Upper lobe of right lung (tissue), 1 donor: Measurements from ENCODE around the gene KCNMA1. TPM values are rescaled to one million over a fixed set of nuclear protein-coding genes. Genes with fewer than 3 reads are reported as not detected.
"Not testable (repeated sequence)": the region's sequence is repeated elsewhere in the genome, so short reads cannot be mapped to it uniquely, and the experiment has no call there.

Source experiments
- ATAC-seq: fragments of 200-7000 bp; cut with Tn5 transposase; one replicate; pipeline ENCODE4 v1.9.1; 2020; ENCODE audit warnings: mild to moderate bottlenecking, moderate library complexity
- DNase-seq: peaks from one replicate; pipeline ENCODE4 v3.0.0-alpha.2; 2020
- H3K27ac ChIP-seq: fragments of 200-600 bp; one replicate; pipeline ENCODE4 v1.8.0; 2022
- H3K27me3 ChIP-seq: fragments of 200-600 bp; one replicate; pipeline ENCODE4 v1.8.0; 2022; ENCODE audit warnings: mild to moderate bottlenecking
- H3K36me3 ChIP-seq: fragments of 200-600 bp; one replicate; pipeline ENCODE4 v1.8.0; 2022
- H3K4me1 ChIP-seq: fragments of 200-600 bp; one replicate; pipeline ENCODE4 v1.8.0; 2022
- H3K4me3 ChIP-seq: fragments of 200-600 bp; one replicate; pipeline ENCODE4 v1.8.0; 2022; ENCODE audit warnings: mild to moderate bottlenecking
- H3K9me3 ChIP-seq: fragments of 200-600 bp; one replicate; pipeline ENCODE4 v1.8.0; 2022
- intact Hi-C: fragments of 100-400 bp; cut with DNase I; formaldehyde crosslinking; loops from one replicate; pipeline ENCODE4 v1.11.0; 2022
- total RNA-seq: library from RNA; stranded (reverse); fragmentation: NEBNext Ultra II Directional; extraction: Animal tissue kit (Norgen Biotek cat#: 25700); gene quantifications from one replicate; pipeline ENCODE4 v1.2.1, GENCODE V29; 2021
- TF ChIP-seq, protein P1 (sequence below): fragments of 200-600 bp; IDR thresholded peaks from one replicate; pipeline ENCODE4 v1.8.0; 2022; ENCODE audit warnings: antibody characterized with exemption
- donor health status: DM: no; HTN: yes; CAD: no; lungs with severe emphysema.

Gene KCNMA1
- total RNA-seq, 1 donor from 2014 or later, result 26.3 TPM

DNA sequence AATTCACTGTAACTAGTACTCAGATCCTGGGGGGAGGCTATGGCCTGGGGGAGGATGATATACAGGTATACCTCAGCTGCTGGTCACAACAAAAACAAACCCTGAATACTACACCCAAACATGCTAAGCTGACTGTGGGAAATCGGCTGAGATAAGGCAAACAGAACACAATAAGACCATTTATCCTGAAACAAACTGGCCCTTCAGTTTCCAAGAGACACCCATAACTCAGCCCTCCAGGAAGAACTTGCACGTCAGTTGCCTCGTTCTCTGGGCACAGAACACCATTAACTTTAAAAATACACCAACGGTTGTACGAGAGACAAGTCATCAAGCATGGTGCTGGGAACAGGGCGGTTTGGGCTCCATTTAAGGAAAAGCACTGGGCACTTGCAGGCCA lies 24.1 kb upstream of the KCNMA1 start:
- intact Hi-C loops, result no loop called here
- no peak for DNase-seq
- Histone ChIP-seq H3K27me3 (peaks cover 6% of the 10 kb centered on the region), H3K4me1 (no peaks in the 10 kb centered on the region), H3K4me3 (no peak overlapping the region), H3K27ac (no peak overlapping the region), H3K36me3 (no peaks in the 10 kb centered on the region), H3K9me3 (peaks cover 6% of the 10 kb centered on the region)
- ATAC-seq, result no peak
- TF ChIP-seq, protein P1, sequence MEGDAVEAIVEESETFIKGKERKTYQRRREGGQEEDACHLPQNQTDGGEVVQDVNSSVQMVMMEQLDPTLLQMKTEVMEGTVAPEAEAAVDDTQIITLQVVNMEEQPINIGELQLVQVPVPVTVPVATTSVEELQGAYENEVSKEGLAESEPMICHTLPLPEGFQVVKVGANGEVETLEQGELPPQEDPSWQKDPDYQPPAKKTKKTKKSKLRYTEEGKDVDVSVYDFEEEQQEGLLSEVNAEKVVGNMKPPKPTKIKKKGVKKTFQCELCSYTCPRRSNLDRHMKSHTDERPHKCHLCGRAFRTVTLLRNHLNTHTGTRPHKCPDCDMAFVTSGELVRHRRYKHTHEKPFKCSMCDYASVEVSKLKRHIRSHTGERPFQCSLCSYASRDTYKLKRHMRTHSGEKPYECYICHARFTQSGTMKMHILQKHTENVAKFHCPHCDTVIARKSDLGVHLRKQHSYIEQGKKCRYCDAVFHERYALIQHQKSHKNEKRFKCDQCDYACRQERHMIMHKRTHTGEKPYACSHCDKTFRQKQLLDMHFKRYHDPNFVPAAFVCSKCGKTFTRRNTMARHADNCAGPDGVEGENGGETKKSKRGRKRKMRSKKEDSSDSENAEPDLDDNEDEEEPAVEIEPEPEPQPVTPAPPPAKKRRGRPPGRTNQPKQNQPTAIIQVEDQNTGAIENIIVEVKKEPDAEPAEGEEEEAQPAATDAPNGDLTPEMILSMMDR, result no peak

DNA sequence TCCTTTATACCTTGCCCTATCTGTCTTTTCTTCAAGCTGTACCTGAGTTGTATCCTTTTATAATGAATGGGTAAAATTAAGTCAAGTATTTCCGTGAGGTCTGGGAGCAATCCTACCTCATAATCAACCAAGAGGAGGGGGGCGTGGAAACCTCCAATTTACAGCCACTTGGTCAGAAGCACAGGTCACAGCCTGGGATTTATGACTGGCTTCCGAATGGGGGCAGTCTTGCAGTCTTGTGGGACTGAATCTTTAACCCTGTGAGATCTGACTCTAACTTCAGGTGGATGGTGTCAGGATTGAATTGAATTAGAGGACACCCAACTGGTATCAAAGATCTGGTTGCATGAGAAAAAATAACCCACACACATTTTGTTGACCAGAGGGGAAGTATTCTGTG lies 23.5 kb upstream of the KCNMA1 start:
- no peak overlapping the region for H3K4me3 ChIP-seq
- H3K4me1 ChIP-seq, result no peaks in the 10 kb centered on the region
- peaks cover 6% of the 10 kb centered on the region for H3K9me3 ChIP-seq
- DNase-seq, result no peak
- H3K27ac ChIP-seq, result no peak overlapping the region
- peaks cover 6% of the 10 kb centered on the region for H3K27me3 ChIP-seq
- intact Hi-C loops, result no loop called here
- no peak for ATAC-seq
- H3K36me3 ChIP-seq, result no peaks in the 10 kb centered on the region
- TF ChIP-seq, protein P1, result no peak

DNA sequence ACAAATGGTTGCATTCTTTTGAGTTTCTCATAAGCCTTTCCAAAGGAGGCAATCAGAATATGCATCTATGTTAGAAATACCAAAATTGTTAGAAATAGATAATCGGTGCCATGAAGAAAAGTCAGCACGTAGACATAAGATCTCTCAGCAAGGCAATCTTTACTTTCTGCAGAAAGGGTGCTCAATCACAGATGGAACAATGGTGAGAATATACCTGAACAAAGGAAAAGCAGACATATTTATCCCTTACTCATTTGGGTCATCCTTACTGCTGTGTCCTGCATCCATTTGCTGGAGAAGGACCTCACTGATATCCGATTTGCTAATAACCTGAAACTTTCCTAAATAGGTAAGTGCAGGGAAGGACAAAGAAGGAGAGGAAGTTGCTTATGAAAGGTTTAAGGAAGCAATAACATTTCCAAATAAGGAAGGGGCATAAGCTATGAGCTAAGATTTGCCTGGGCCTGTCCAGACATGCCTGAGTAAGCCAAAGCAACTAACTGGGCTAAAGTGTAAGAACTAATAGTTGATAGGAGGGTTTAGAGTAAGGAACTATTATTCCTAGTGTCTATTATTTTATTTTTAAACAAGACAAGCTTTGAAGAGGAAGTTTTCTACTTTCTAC lies 21.6 kb upstream of the KCNMA1 start:
- intact Hi-C loops, H3K4me3 ChIP-seq, H3K36me3 ChIP-seq, DNase-seq, H3K9me3 ChIP-seq, H3K27ac ChIP-seq, ATAC-seq, H3K27me3 ChIP-seq, H3K4me1 ChIP-seq: not testable (repeated sequence)

DNA sequence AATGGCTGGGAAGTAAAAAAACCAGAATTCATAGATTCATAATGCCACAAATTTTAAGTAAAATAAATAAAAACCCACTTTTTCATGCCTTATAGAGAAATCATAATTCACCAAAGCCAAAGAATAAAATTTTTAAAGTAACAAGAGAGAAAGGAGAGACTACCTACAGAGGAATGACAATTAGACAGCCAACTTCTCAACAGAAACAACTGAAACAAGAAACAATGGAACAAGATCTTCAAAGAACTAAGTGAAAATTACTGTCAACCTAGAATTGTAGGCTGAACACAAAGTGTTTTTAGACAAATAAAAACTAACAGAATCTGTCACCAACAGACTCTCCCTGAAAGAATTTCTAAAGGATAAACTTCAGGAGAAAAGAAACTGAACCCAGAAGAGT lies 15.6 kb upstream of the KCNMA1 start:
- Histone ChIP-seq H3K9me3 (no peaks in the 10 kb centered on the region), H3K4me1 (no peaks in the 10 kb centered on the region), H3K27ac (no peak overlapping the region), H3K36me3 (no peaks in the 10 kb centered on the region), H3K27me3 (no peaks in the 10 kb centered on the region), H3K4me3 (no peak overlapping the region)
- intact Hi-C loops, result no loop called here
- TF ChIP-seq, protein P1, result no peak
- ATAC-seq (no peak), DNase-seq (no peak)

DNA sequence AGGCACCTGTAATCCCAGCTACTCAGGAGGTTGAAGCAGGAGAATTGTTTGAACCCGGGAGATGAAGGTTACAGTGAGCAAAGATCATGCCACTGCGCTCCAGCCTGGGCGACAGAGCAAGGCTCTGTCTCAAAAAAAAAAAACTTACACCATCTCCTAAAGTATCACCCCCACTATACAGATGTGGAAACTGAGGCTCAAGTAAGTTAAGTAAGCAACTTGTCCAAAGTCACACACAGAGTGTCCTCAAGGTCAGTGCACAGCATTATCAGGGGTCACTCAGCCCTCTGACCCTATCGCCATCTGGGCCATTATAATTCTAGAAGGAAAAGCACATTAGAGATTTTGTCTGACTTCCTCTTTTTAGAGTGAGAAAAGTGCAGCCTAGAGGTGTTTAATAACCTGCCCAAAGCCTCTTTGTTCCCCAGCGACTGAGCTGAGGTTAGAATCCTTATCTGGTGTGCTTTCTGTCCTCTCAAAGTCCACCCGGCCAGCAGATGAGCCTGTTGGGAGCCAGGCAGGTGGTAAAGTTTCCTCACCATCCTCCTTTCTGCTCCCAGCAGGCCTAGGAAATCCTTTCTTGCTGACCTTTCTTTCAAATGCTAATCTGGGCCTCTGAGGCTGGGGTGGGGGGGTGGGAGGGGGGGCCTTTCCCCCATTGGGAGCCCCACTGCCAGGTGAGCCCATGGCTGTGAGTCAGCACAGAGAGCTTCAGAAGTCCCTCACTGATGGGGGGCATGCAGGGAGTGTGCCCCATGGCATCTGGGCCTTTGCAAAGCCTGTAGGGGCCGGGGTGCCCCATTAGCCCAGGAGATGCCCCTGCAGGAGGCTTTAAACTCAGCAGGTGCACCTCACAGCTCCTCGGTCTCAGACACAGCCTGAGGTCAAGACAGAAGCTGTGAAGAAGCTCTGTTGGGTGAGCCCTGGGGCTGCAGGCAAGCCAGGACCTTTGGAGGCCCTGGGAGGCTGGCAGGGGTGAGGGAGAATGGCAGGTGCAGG lies 12.0 kb upstream of the KCNMA1 start:
- Histone ChIP-seq H3K27ac (no peak overlapping the region), H3K4me3 (no peak overlapping the region), H3K9me3 (no peaks in the 10 kb centered on the region), H3K4me1 (no peaks in the 10 kb centered on the region), H3K27me3 (no peaks in the 10 kb centered on the region), H3K36me3 (no peaks in the 10 kb centered on the region)
- ATAC-seq (no peak), DNase-seq (no peak)
- intact Hi-C loops, result loop anchor here (5.0 to 10.0 kb wide), 2 partner anchors 255 to 472 kb away; no protein-coding TSS in a partner anchor
- TF ChIP-seq, protein P1, result no peak

DNA sequence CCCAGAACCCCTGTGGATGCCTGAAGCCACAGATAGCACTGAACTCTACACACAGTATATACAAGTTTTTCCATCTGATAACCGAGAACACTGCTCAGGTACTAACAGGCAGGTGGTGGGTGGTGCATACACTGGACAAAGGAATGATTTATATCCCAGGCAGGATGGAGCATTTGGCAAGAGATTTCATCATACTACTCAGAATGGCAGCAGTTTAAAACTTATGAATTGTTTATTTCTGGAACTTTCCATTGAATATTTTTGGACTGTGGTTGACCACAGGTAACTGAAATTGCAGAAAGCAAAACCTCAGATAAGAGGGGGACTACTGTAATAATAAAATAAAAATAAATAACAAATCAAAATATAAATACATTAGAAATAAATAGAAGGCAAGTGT lies 10.9 kb upstream of the KCNMA1 start:
- Histone ChIP-seq H3K9me3 (no peaks in the 10 kb centered on the region), H3K4me3 (no peak overlapping the region), H3K36me3 (no peaks in the 10 kb centered on the region), H3K27me3 (no peaks in the 10 kb centered on the region), H3K27ac (no peak overlapping the region), H3K4me1 (no peaks in the 10 kb centered on the region)
- no peak for DNase-seq
- ATAC-seq, result no peak
- TF ChIP-seq, protein P1, result no peak
- intact Hi-C loops, result loop anchor here (5.0 to 10.0 kb wide), 2 partner anchors 254 to 471 kb away; no protein-coding TSS in a partner anchor
